Measurements from ENCODE around the gene SNX8. TPM values are rescaled to one million over a fixed set of nuclear protein-coding genes. Genes with fewer than 3 reads are reported as not detected.
"Not testable (repeated sequence)": the region's sequence is repeated elsewhere in the genome, so short reads cannot be mapped to it uniquely, and the experiment has no call there.

Gene SNX8
- total RNA-seq, 1 experiment from 2014 or later = 86.6 TPM

DNA sequence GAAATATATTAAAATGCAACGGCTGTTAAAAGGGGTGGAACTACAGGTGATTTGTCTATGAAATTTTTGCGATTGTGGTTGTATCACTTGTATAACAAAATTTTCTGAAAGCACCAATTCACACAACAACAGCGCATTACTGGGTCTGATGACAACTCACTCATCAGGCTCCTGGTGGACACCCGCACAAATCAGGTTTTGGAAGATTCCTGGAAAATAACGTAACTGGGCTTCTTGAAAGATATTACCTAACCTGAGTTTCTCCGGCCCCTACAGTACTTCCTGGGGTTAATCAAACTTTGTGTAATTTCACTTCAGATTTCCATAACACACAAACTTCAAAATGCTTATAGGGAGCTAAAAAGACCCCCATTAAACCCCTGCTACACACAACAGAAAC is 7.6 kb downstream of the SNX8 start:
- ChIA-PET CTCF (no interaction called here), POLR2A (no interaction called here)
- DNase-seq = no peak
- Histone ChIP-seq H3K36me3 (ENCODE audit: control insufficient read depth, insufficient read depth, low read length) (no peaks in the 10 kb centered on the region; the same call in 1 of the 2 replicates), H3K9me3 (no peaks in the 10 kb centered on the region), H3K27me3 (replicated peaks; ENCODE audit: control insufficient read depth, insufficient read depth, low read length) (no peaks in the 10 kb centered on the region), H3K4me3 (ENCODE audit: low read depth, low read length) (no peak overlapping the region), H3K4me1 (peaks cover 26% of the 10 kb centered on the region)
- TF ChIP-seq, protein P1, sequence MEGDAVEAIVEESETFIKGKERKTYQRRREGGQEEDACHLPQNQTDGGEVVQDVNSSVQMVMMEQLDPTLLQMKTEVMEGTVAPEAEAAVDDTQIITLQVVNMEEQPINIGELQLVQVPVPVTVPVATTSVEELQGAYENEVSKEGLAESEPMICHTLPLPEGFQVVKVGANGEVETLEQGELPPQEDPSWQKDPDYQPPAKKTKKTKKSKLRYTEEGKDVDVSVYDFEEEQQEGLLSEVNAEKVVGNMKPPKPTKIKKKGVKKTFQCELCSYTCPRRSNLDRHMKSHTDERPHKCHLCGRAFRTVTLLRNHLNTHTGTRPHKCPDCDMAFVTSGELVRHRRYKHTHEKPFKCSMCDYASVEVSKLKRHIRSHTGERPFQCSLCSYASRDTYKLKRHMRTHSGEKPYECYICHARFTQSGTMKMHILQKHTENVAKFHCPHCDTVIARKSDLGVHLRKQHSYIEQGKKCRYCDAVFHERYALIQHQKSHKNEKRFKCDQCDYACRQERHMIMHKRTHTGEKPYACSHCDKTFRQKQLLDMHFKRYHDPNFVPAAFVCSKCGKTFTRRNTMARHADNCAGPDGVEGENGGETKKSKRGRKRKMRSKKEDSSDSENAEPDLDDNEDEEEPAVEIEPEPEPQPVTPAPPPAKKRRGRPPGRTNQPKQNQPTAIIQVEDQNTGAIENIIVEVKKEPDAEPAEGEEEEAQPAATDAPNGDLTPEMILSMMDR (IDR thresholded peaks at IDR 0.05; ENCODE audit: insufficient read depth in 1 of 2, low read depth in 1 of 2, low read length in 1 of 2, severe bottlenecking in 1 of 2, unreplicated experiment in 1 of 2) = no peak
- no TSS peak for BruUV-seq (replicated peaks)
- Mint-ChIP-seq H3K9me3 (ENCODE audit: unreplicated experiment) (no peaks in the 10 kb centered on the region), H3K4me1 (ENCODE audit: low read depth, unreplicated experiment) (peaks cover 5% of the 10 kb centered on the region), H3K4me3 (ENCODE audit: unreplicated experiment) (no peak overlapping the region), H3K27ac (ENCODE audit: unreplicated experiment) (no peak overlapping the region), H3K27me3 (ENCODE audit: insufficient read depth, unreplicated experiment) (no peaks in the 10 kb centered on the region), H3K36me3 (ENCODE audit: insufficient read depth, unreplicated experiment) (peaks cover 15% of the 10 kb centered on the region)
- intact Hi-C loops (cut with micrococcal nuclease; ENCODE audit: unreplicated experiment) = no loop called here

DNA sequence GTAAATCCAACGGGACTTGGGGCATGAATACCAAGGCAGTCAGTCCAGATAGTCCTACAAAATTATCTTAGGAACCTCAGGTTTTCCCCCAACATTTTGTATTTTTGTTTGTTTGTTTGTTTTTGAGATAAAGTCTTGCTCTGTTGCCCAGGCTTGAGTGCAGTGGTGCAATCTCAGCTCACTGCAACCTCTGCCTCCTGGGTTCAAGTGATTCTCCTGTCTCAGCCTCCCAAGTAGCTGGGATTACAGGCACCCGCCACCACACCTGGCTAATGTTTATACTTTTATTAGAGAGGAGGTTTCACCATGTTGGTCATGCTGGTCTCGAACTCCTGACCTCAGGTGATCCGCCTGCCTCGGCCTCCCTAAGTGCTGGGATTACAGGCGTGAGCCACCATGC is 9.0 kb downstream of the SNX8 start:
- peaks cover 17% of the 10 kb centered on the region for H3K4me1 ChIP-seq
- H3K4me1 Mint-ChIP-seq (ENCODE audit: low read depth, unreplicated experiment); H3K4me3 ChIP-seq (ENCODE audit: low read depth, low read length); H3K4me3 Mint-ChIP-seq (ENCODE audit: unreplicated experiment); DNase-seq; CTCF ChIA-PET; H3K36me3 ChIP-seq (ENCODE audit: control insufficient read depth, insufficient read depth, low read length); intact Hi-C loops (cut with micrococcal nuclease; ENCODE audit: unreplicated experiment); H3K9me3 Mint-ChIP-seq (ENCODE audit: unreplicated experiment); H3K9me3 ChIP-seq; H3K27me3 Mint-ChIP-seq (ENCODE audit: insufficient read depth, unreplicated experiment); BruUV-seq (replicated peaks); H3K27me3 ChIP-seq (replicated peaks; ENCODE audit: control insufficient read depth, insufficient read depth, low read length); POLR2A ChIA-PET: not testable (repeated sequence)
- Mint-ChIP-seq H3K27ac (ENCODE audit: unreplicated experiment) (peak overlapping the region; percentile 39), H3K36me3 (ENCODE audit: insufficient read depth, unreplicated experiment) (peaks cover 22% of the 10 kb centered on the region)

DNA sequence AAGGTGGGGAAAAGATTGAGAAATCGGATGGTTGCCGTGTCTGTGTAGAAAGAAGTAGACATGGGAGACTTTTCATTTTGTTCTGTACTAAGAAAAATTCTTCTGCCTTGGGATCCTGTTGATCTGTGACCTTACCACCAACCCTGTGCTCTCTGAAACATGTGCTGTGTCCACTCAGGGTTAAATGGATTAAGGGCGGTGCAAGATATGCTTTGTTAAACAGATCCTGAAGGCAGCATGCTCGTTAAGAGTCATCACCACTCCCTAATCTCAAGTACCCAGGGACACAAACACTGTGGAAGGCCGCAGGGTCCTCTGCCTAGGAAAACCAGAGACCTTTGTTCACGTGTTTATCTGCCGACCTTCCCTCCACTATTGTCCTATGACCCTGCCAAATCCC is 10.7 kb downstream of the SNX8 start:
- POLR2A ChIA-PET; CTCF ChIA-PET; H3K4me3 ChIP-seq (ENCODE audit: low read depth, low read length); H3K4me1 Mint-ChIP-seq (ENCODE audit: low read depth, unreplicated experiment); DNase-seq; intact Hi-C loops (cut with micrococcal nuclease; ENCODE audit: unreplicated experiment); H3K4me1 ChIP-seq; H3K27ac Mint-ChIP-seq (ENCODE audit: unreplicated experiment); H3K9me3 ChIP-seq; H3K36me3 ChIP-seq (ENCODE audit: control insufficient read depth, insufficient read depth, low read length); H3K9me3 Mint-ChIP-seq (ENCODE audit: unreplicated experiment); H3K4me3 Mint-ChIP-seq (ENCODE audit: unreplicated experiment); H3K27me3 ChIP-seq (replicated peaks; ENCODE audit: control insufficient read depth, insufficient read depth, low read length); H3K27me3 Mint-ChIP-seq (ENCODE audit: insufficient read depth, unreplicated experiment); BruUV-seq (replicated peaks): not testable (repeated sequence)
- peaks cover 17% of the 10 kb centered on the region for H3K36me3 Mint-ChIP-seq (ENCODE audit: insufficient read depth, unreplicated experiment)

DNA sequence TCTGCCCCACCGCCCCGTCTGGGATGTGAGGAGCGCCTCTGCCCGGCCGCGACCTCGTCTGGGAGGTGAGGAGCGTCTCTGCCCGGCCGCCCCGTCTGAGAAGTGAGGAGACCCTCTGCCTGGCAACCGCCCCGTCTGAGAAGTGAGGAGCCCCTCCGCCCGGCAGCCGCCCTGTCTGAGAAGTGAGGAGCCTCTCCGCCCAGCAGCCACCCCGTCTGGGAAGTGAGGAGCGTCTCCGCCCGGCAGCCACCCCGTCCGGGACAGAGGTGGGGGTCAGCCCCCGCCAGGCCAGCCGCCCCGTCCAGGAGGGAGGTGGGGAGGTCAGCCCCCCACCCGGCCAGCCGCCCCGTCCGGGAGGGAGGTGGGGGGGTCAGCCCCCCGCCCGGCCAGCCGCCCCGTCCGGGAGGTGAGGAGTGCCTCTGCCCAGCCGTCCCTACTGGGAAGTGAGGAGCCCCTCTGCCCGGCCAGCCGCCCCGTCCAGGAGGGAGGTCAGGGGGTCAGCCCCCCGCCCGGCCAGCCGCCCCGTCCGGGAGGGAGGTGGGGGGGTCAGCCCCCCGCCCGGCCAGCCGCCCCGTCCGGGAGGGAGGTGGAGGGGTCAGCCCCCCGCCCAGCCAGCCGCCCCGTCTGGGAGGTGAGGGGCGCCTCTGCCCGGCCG is 11.4 kb downstream of the SNX8 start:
- H3K4me3 ChIP-seq (ENCODE audit: low read depth, low read length); H3K4me1 ChIP-seq; DNase-seq; H3K27ac Mint-ChIP-seq (ENCODE audit: unreplicated experiment); H3K9me3 ChIP-seq; H3K4me1 Mint-ChIP-seq (ENCODE audit: low read depth, unreplicated experiment); H3K4me3 Mint-ChIP-seq (ENCODE audit: unreplicated experiment); CTCF ChIA-PET; H3K27me3 ChIP-seq (replicated peaks; ENCODE audit: control insufficient read depth, insufficient read depth, low read length); H3K27me3 Mint-ChIP-seq (ENCODE audit: insufficient read depth, unreplicated experiment); intact Hi-C loops (cut with micrococcal nuclease; ENCODE audit: unreplicated experiment); POLR2A ChIA-PET; BruUV-seq (replicated peaks); H3K9me3 Mint-ChIP-seq (ENCODE audit: unreplicated experiment); H3K36me3 ChIP-seq (ENCODE audit: control insufficient read depth, insufficient read depth, low read length): not testable (repeated sequence)
- H3K36me3 Mint-ChIP-seq (ENCODE audit: insufficient read depth, unreplicated experiment) = peaks cover 16% of the 10 kb centered on the region
